Muscle of back (tissue), 13 donors: Measurements from ENCODE around the gene TPCN1. TPM values are rescaled to one million over a fixed set of nuclear protein-coding genes. Genes with fewer than 3 reads are reported as not detected.
A peak's percentile ranks its signal among the peaks of the same experiment; 100 is the strongest.

Source experiments
- DNase-seq, 3 donors: peaks; one replicate each; pipeline versions ENCODE4 v3.0.0 to v3.0.0-alpha.2; 2013
- long read RNA-seq, 9 donors: transcript quantifications; one replicate each; lab custom pipeline, GENCODE V29; 2026
- polyA plus RNA-seq, 10 donors: library from polyadenylated mRNA; unstranded; fragments of 120-200 nt; gene quantifications; one replicate each; pipeline ENCODE4 v1.2.1, GENCODE V29; 2013; ENCODE audit not compliant: insufficient read length in 10 of 10

TPCN1 gene
- polyA plus RNA-seq, result 10 to 100 TPM; 20.7 to 55.2 (median 32.0) TPM
- long read RNA-seq, donor 1, full-length matches to known transcripts, result 2 of 2 reads
- long read RNA-seq, donor 1, partial matches to known transcripts, result 0 of 2 reads
- long read RNA-seq, donor 1, other reads (novel, unspliced or antisense), result 0 of 2 reads
- long read RNA-seq, donor 2, partial matches to known transcripts, result 0 of 1 reads
- long read RNA-seq, donor 2, other reads (novel, unspliced or antisense), result 0 of 1 reads
- long read RNA-seq, donor 3, result 0 reads
- long read RNA-seq, donor 4, full-length matches to known transcripts, result 2 of 2 reads
- long read RNA-seq, donor 4, partial matches to known transcripts, result 0 of 2 reads
- long read RNA-seq, donor 4, other reads (novel, unspliced or antisense), result 0 of 2 reads
- long read RNA-seq, donor 5, full-length matches to known transcripts, result 2 of 2 reads
- long read RNA-seq, donor 5, partial matches to known transcripts, result 0 of 2 reads
- long read RNA-seq, donor 5, other reads (novel, unspliced or antisense), result 0 of 2 reads
- long read RNA-seq, donor 6, full-length matches to known transcripts, result 1 of 1 reads
- long read RNA-seq, donor 6, partial matches to known transcripts, result 0 of 1 reads
- long read RNA-seq, donor 6, other reads (novel, unspliced or antisense), result 0 of 1 reads
- long read RNA-seq, donor 7, result 0 reads
- long read RNA-seq, donor 8, result 0 reads
- long read RNA-seq, donor 9, result 0 reads

DNA sequence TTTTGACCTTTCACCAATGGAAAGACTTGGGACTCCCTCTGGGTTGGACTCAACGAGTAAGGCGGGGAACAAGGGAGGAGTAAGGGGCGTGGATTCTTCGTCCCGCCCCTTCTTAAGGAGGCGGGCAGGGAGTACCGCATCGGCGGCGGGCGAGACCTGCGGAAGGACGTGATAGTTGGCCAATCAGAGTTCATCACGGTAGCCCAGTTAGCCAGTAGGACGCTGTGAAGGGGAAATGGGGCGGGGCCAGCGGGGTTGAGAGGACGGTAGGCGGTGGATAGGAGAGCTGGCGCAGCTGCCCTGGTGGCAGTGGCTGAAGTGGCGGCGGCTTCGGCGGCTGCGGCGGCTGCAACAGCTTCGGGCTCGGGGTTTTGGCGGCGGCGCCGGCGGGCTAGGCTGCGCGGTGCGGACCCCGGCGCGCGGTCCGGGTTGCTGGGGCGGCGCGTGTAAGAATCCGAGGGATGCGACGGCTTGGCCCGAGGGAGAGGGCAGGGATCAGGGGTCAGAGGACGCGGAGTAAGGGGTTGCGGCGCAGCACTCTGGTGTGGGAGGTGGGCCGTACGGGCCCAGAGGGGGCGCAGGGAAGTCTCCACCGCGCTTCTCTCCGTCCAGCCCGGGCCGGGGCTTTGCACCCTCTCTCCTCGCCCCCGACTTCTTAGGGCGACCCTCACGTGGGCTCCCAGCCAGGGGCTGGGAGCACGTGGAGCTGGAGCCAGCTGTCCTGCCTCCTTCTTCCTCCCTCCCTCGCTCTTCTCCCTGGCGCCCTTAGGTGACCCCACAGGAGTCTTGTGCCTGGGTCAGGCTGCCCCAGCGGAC lies at the start of gene TPCN1:
Gene TPCN1, plus strand, starts transcription at position 284 of the 816 bp plus-strand sequence. CDS start 5,389 bp downstream, outside the sequence.
- DNase-seq, result peak; percentile 100

DNA sequence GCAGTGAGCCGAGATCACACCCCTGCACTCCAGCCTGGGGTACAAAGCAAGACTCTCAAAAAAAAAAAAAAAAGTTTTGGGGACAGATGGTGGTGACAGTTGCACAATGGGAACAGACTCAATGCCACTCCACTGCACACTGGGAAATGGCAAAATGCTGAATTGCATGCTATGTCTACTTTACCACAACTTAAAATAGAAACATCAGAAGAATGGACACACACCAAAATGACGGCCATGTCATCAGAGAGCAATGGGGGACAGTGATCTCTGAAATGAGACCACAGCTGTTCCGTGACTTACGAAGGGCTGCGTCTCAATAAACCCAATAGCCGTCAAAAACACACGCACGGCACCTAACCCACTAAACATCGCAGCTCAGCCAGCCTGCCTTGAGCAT lies 49.7 kb upstream of the TPCN1 start:
- DNase-seq, result no peak

DNA sequence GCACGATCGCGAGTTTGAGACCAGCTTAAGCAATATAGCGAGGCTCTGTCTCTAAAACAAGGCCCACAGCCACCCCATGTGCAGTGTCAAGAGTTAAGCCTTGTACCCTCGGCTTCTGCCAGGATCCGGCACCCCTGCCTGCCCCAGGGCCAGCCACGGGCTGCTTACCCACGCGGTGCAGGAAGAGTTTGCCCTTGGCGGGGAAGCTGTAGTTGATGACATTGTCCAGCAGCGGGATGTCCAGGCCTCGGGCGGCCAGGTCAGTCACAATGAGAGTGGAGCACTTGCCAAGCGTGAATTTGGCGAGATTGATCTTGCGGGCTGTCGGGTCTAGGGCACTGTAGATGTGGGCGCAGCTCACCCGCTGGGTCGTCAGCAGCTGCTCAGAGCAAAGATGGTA lies 49.1 kb upstream of the TPCN1 start:
- no peak for DNase-seq

DNA sequence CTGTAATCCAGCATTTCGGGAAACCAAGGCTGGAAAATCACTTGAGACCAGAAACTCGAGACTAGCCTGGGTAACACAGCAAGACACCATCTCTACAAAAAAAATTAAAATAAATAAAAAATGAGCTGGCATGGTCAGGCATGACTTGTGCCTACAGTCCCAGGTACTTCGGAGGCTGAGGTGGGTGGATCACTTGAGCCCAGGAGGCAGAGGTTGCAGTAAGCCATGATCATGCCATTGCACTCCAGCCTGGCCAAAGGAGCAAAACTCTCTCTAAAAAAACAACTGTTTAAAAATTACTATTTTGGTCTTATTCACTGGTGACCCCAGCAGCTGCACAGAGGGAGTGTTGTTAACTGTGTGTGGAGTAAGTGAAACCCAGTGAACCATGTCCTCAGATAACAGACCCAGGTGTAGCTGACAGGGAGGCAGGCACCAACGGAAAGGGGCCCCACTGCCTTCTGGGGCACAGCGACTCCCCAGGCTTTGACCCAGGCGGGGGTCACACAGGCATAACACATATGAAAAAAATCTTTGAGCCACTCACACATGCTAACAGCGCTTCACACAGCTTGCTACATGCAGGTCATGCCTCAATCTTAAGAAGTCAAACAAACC lies 48.1 kb upstream of the TPCN1 start:
- no peak for DNase-seq

DNA sequence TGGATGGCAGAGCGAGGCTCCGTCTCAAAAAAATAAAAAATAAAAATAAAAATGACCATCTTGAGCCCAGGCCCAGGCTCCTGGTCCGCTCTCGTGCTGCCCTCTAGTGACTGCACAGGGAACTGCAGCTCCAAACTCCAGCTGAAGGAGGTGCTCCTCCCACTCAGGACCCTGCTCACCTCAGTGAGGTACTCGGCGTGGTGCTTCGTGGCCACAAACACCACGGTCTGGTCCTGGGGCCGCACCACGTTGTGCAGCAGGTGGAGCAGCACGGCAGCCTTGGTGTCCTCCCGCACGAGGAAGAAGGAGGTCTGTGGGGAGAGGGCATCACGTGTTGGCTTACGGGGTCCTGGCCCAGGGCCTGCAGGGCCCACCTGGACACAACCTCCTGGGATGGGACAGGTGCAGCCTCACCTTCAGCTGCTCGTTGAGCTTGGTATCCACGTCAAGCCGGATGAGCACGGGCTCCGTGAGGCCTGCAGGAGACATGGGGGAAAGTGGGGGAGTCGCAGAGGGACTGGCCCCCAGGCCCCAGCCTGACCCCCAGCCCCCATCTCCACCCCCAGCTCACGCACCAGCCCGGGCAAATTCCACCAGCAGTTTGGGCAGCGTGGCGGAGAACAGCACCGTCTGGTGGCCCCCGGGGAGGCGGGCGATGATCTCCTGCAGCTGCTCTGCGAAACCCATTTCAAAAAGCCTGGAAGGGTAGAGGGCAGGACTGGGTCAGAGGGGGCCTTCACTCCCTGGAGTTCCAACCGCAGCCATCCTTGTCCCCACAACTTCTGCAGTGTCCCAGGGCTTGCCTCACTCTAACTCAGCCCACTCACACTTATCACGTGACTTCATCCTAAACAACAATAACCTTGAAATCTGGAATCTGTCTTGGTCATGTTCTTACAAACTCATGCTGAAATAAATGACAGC lies 46.5 kb upstream of the TPCN1 start:
- peak; percentile 40 to 76 (median 70) for DNase-seq

DNA sequence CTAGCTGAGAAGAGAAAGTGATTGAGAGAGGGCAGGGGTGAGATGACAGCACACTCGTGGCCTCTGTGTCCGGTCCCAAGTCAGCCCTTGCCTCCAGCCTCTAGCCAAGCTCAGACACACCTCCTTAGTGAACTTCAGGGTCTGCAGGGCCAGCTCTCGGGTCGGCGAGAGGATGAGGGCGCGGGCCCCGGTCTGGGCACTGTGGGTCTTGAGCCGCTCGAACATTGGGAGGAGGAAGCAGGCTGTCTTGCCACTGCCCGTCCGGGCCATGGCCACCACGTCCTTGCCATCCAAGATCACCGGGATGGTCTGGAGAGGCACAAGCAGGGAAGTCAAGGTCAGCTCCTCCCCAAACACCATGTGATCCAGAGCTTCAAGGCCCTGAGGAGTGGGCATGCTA lies 42.2 kb upstream of the TPCN1 start:
- DNase-seq, result no peak

DNA sequence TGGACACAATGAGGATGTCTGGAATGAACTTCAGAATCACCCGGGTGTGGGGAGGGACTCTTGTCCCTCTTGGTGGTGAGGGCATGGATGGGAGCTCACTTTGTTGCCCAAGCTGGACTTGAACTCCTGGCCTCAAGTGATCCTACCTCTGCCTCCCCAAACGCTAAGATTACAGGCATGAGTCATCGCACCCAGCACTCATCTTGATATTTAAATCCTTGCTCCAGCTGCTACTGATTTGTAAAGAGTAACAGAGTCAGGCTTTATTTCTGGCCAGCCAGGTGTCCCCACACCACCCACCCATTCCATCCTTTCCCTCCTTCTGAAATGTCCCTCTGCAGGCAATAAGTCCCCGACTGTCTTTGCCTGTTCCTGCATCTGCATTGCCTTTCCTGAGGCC lies 40.9 kb upstream of the TPCN1 start:
- DNase-seq, result no peak

DNA sequence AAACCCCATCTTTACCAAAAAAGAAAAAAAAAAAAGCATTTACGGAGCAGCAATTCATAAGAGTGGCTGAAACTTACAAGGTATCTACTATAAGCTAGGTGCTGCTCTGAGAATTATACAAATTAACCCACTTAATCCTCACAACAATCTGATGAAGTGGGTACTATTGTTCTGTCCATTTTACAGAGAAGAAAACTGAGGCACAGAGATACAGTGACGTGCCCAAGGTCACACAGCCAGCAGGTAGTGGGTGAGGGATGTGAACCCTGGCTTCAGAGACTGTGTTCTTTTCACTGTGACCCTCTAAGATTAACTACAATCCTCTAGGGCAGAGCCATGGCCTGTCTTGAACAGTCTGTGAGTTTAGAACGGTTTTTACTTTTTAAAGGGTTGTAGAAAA lies 39.3 kb upstream of the TPCN1 start:
- DNase-seq, result no peak

DNA sequence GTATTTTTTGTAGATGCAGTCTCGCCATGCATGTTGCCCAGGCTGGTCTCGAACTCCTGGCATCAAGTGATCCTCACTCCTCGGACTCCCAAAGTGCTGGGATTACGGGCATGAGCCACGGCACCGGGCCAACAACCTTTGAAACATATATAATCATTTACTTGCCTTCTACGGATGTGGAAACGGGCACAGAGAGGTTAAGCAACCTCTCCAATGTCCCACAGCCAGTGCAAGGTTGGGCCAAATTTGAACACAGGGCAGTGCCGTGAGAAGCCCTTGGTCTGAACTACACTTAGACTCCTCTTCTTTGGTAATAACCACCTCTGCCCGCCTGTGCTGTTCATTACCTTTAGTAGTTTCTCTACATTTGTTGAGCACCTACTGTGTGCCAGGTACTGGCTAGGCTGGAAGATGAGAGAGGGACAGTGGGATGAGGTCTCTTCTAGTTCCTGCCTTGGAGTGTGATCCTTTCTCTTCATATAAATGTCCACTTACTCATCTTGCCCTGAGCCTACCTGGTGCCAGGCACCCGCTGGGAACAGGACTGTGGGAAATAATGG lies 38.2 kb upstream of the TPCN1 start:
- no peak for DNase-seq

DNA sequence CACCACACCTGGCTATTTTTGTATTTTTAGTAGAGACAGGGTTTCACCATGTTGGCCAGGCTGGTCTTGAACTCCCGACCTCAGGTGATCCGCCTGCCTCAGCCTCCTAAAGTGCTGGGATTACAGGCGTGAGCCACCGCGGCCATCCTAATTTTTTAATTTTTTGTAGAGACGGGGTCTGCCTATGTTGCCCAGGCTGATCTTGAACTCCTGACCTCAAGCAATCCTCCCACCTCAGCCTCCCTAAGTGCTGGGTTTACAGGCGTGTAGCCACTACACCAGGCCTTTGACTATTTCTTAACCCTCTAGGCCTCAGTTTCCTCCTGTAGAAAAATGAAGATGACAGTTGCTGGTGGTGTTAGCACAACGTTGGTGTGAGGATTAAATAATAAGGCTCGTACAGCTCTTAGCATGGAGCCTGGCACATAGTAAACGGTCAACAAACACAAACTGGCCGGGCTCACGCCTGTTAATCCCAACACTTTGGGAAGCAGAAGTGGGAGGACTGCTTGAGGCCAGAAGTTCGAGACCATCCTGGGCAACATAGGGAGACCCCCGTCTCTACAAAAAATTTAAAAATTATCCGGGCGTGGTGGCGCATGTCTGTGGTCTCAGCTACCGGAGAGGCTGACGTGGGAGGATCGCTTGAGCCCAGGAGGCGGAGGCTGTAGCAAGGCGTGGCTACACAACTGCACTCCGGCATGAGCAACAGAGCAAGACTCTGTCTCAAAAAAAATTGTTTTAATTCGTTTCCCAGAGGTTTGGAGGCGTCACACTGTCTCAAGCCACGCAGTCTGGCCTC lies 37.0 kb upstream of the TPCN1 start:
- DNase-seq, result no peak

DNA sequence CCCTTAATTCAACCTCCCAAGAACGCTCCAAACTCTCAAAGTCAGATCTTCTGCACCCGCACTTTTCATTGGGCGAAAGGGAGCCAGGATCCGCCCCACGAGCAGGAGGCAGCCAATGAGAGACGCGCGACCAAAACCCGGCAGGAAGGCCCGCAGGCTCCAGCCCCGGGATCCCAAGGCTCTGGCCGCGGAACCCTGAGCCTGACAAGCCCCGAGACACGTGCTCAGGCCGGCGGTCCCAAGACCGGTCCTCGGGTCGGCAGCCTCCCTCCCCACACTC lies 36.4 kb upstream of the TPCN1 start:
- peak; percentile 90 to 98 (median 94) for DNase-seq

DNA sequence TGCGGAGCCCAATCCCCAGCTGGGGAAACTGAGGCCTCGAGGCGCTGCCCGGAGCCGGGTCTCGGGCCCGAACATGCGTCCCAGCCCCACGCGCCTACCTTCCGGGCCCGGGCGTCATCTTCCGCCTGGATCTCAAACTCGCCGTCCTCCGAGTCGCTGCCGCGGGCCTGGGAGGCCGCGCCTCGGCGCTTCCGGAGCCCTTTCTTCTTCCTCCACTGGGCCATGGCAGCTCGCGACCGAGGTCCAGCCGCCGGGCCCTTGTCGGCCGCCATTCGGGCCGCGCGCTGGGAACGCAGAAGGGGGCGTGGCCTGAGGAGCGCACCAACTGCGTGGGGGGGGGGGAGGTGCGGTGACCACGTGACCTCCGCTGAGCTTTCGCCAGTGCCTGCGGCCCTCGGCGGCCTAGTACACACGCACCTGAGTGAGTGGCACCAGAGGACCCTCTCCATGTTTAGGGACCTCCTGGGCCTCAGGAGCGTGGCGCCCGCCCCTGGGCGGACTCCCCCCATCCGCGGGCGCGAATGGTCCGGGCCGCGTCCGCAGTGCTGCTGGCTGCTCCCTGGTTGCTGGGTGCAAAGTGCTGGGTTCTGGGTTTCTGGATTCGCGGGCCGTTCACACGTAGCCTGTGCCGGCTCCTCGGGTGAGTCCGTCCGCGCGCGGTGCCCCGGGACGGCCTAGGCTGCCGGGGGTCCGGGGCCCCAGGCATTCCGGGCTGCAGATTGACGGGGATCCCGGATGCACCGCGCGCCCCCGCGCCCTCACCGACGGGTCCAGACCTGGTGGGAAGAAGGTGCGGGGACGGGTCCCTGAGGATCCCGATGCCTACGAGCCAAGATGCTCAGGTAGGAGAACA lies 35.9 kb upstream of the TPCN1 start, which contains the start of the genes DDX54 and RITA1:
Gene DDX54, minus strand, starts transcription at position 299 of the 853 bp plus-strand sequence. Its CDS starts 27 bp downstream, at position 272.
Gene RITA1, plus strand, starts transcription at position 542 of the 853 bp plus-strand sequence. CDS start 1,026 bp downstream, outside the sequence.
- peak; percentile 73 to 96 (median 90) for DNase-seq

DNA sequence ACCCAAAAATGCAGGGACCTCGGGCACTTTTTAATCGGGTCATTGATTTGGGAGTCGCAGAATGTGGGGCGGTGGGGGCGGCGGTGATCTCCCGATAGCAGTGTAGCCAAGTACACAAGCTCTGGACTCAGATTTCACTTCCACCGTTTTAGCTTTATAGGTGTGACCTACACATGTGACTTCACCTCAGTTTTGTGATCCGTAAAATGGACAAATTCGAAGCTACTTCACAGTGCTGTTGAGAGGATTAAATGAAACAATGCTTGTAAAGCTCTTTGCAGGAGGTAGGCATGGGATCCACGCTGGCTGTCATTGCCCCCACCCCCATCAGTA lies 35.3 kb upstream of the TPCN1 start:
- DNase-seq, result no peak

DNA sequence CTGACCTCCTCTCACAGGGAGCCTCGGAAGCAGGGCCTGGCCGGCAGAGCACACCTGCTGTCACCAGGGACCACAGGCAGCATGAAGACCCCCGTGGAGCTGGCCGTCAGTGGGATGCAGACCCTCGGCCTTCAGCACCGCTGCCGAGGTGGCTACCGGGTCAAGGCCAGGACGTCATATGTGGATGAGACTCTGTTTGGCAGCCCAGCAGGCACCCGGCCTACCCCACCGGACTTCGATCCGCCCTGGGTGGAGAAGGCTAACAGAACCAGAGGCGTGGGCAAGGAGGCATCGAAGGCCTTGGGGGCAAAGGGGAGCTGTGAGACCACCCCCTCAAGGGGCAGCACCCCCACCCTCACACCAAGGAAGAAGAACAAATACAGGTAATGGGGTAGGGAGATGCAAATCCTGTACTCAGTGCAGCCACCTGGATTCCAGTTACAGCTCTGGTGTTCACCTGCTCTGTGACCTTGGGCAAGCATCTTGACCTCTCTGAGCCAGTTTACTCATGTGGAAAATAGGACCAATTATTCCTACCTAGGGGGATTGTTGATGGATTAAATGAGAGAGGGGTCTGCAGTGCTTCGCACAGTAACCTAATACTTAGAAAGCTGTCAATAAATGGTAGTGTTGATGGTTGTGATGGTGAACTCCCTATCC lies 34.5 kb upstream of the TPCN1 start:
- DNase-seq, result no peak

DNA sequence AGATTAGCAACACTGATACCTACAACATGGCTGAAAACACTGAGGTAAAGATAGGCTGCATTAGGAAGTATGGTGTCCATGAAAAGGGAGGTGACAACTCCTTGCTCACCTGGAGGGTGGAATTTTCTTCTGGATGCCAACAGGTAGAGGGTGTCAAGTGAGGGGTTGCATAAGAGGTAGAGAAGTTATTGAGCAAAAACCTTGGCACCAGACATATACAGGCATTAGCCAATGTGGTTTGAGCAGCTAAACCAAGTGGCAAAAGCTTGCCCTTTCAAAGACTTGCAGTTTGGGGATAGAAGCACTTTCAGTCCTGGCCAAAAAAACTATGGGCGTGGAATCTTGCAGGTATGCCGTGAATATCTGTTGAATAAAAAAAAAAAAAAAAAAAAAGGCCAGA lies 31.9 kb upstream of the TPCN1 start:
- DNase-seq, result no peak

DNA sequence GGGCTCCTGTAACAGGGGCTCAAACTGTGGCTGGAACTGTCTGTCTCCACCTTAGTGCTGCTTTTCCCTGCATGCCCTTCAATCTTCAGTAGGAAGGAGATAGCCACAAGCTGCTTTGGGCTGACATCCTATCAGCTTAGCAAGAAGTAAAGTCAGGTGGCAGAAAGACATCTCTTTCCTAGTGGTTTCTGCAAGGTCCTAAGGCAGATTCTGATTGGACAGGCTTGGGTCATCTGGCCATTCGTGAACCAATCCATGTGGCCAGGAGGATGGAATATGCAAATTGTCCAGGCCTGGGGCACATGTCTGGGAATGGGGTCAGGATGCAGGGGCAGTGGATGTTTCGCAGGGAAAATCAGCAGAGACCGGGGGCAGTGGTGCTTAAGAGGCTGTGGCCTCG lies 30.5 kb upstream of the TPCN1 start:
- no peak for DNase-seq

DNA sequence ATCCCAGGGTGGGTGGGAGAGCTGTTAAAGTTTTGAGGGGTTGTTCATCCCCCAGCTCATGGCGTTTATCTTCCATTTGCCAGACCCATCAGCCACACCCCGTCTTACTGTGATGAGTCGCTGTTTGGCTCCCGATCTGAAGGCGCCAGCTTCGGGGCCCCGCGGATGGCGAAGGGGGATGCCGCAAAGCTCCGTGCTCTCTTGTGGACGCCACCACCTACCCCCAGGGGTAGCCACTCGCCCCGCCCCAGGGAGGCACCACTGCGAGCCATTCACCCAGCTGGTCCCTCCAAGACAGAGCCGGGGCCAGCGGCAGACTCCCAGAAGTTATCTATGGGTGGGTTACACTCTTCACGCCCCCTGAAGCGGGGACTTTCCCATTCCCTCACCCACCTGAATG lies 30.0 kb upstream of the TPCN1 start:
- DNase-seq, result no peak

DNA sequence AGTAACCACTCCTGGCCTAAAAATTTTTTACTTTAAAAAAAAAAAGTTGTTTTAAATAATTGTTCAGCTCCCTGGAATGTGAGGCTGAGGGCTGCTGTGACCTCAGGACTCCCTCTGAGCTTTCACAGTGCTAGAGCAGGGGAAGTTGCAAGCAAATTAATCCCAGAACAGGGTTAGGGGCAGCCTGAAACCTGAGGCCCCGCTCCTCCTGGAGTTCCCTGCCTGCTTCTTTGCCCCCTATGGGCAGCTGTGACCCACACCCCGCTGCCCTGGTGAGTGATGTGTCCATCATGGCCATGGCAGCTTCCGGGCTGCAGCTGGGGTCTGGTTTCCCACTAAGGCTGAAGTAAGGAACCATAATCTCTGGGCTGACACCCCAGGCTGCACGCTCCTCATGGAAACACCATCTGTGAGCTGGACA lies 26.3 kb upstream of the TPCN1 start:
- no peak for DNase-seq
